ENCODE measurements around the gene TCF19. TPM values are rescaled to one million over a fixed set of nuclear protein-coding genes. Genes with fewer than 3 reads are reported as not detected.
"Not testable (repeated sequence)": the region's sequence is repeated elsewhere in the genome, so short reads cannot be mapped to it uniquely, and the experiment has no call there.

The TCF19 gene
- total RNA-seq, 2 experiments from 2014 or later, result 86.3 to 86.7 TPM

- H3K36me3 Mint-ChIP-seq (ENCODE audit: low read depth), result no peaks in the 10 kb centered on the region
- H3K4me1 Mint-ChIP-seq, result peaks cover 32% of the 10 kb centered on the region
- peak overlapping the region; percentile 84 for H3K4me3 Mint-ChIP-seq
- peak overlapping the region; percentile 90 for H3K27ac Mint-ChIP-seq
- H3K9me3 Mint-ChIP-seq, result no peaks in the 10 kb centered on the region
- ChIA-PET CTCF (interaction anchor here (0.5 to 2.0 kb wide), 2 partner anchors 13 to 15 kb away, joined by 3 to 4 read pairs; no protein-coding TSS in a partner anchor), POLR2A (interaction anchor here (1.2 kb wide), 1 partner anchor 17 kb away, joined by 3 read pairs; no protein-coding TSS in a partner anchor)
- H3K27me3 Mint-ChIP-seq, result no peaks in the 10 kb centered on the region
- peak; percentile 82 for DNase-seq
These were observed 22.1 kb downstream of the TCF19 start for GRCh38 chr6:31180500-31180899.

GRCh38 chr6:31183287-31183686 lies 24.9 kb downstream of the TCF19 start:
- POLR2A ChIA-PET; H3K9me3 Mint-ChIP-seq; DNase-seq; H3K36me3 Mint-ChIP-seq (ENCODE audit: low read depth); H3K4me3 Mint-ChIP-seq; H3K27me3 Mint-ChIP-seq; H3K27ac Mint-ChIP-seq: not testable (repeated sequence)
- CTCF ChIA-PET, result interaction anchor here (2.3 kb wide), 1 partner anchor 14 kb away, joined by 10 read pairs; no protein-coding TSS in a partner anchor
- H3K4me1 Mint-ChIP-seq, result peaks cover 40% of the 10 kb centered on the region

- H3K36me3 Mint-ChIP-seq (ENCODE audit: low read depth); H3K27me3 Mint-ChIP-seq; H3K9me3 Mint-ChIP-seq; DNase-seq; H3K4me3 Mint-ChIP-seq; H3K27ac Mint-ChIP-seq; POLR2A ChIA-PET: not testable (repeated sequence)
- CTCF ChIA-PET, result interaction anchor here (2.3 kb wide), 1 partner anchor 13 kb away, joined by 10 read pairs; no protein-coding TSS in a partner anchor
- H3K4me1 Mint-ChIP-seq, result peaks cover 35% of the 10 kb centered on the region
These were observed 25.5 kb downstream of the TCF19 start for GRCh38 chr6:31183859-31184258.

- H3K27me3 Mint-ChIP-seq; DNase-seq; H3K9me3 Mint-ChIP-seq; H3K36me3 Mint-ChIP-seq (ENCODE audit: low read depth); POLR2A ChIA-PET; H3K4me3 Mint-ChIP-seq; CTCF ChIA-PET: not testable (repeated sequence)
- H3K27ac Mint-ChIP-seq, result peak overlapping the region; percentile 59
- H3K4me1 Mint-ChIP-seq, result peaks cover 21% of the 10 kb centered on the region
These were observed 27.3 kb downstream of the TCF19 start for GRCh38 chr6:31185695-31186051.

- no peak for DNase-seq
- H3K27ac Mint-ChIP-seq, result peak overlapping the region; percentile 59
- POLR2A ChIA-PET, result no interaction called here
- no peaks in the 10 kb centered on the region for H3K9me3 Mint-ChIP-seq
- no peaks in the 10 kb centered on the region for H3K27me3 Mint-ChIP-seq
- H3K4me1 Mint-ChIP-seq, result peaks cover 19% of the 10 kb centered on the region
- no peak overlapping the region for H3K4me3 Mint-ChIP-seq
- CTCF ChIA-PET, result no interaction called here
- H3K36me3 Mint-ChIP-seq (ENCODE audit: low read depth), result no peaks in the 10 kb centered on the region
These were observed 27.8 kb downstream of the TCF19 start for GRCh38 chr6:31186052-31186734.

- H3K27ac Mint-ChIP-seq, result peak overlapping the region; percentile 19
- CTCF ChIA-PET, result interaction anchor here (1.7 kb wide), 1 partner anchor 9 kb away, joined by 8 read pairs; no protein-coding TSS in a partner anchor
- no peak for DNase-seq
- no peaks in the 10 kb centered on the region for H3K9me3 Mint-ChIP-seq
- H3K27me3 Mint-ChIP-seq, result no peaks in the 10 kb centered on the region
- no peaks in the 10 kb centered on the region for H3K36me3 Mint-ChIP-seq (ENCODE audit: low read depth)
- peaks cover 19% of the 10 kb centered on the region for H3K4me1 Mint-ChIP-seq
- POLR2A ChIA-PET, result no interaction called here
- no peak overlapping the region for H3K4me3 Mint-ChIP-seq
These were observed 29.4 kb downstream of the TCF19 start for GRCh38 chr6:31187780-31188194.

GRCh38 chr6:31189223-31189622 lies 30.8 kb downstream of the TCF19 start:
- H3K4me1 Mint-ChIP-seq, result peaks cover 22% of the 10 kb centered on the region
- DNase-seq; H3K4me3 Mint-ChIP-seq; H3K36me3 Mint-ChIP-seq (ENCODE audit: low read depth); CTCF ChIA-PET; H3K27me3 Mint-ChIP-seq; POLR2A ChIA-PET; H3K27ac Mint-ChIP-seq; H3K9me3 Mint-ChIP-seq: not testable (repeated sequence)

- no peak for DNase-seq
- Mint-ChIP-seq H3K4me3 (no peak overlapping the region), H3K27ac (no peak overlapping the region), H3K27me3 (no peaks in the 10 kb centered on the region), H3K36me3 (ENCODE audit: low read depth) (peaks cover 7% of the 10 kb centered on the region), H3K9me3 (no peaks in the 10 kb centered on the region), H3K4me1 (peaks cover 27% of the 10 kb centered on the region)
- ChIA-PET CTCF (interaction anchor here (0.7 kb wide), 1 partner anchor 226 kb away, joined by 3 read pairs; no protein-coding TSS in a partner anchor), POLR2A (no interaction called here)
These were observed 32.1 kb downstream of the TCF19 start for GRCh38 chr6:31190488-31190887.

GRCh38 chr6:31192431-31193105 lies 34.2 kb downstream of the TCF19 start:
- Mint-ChIP-seq H3K36me3 (ENCODE audit: low read depth) (peaks cover 15% of the 10 kb centered on the region), H3K27ac (peak overlapping the region; percentile 36), H3K4me1 (peaks cover 27% of the 10 kb centered on the region)
- H3K27me3 Mint-ChIP-seq, H3K4me3 Mint-ChIP-seq, H3K9me3 Mint-ChIP-seq, POLR2A ChIA-PET: not testable (repeated sequence)
- CTCF ChIA-PET, result interaction anchor here (0.6 to 2.0 kb wide), 14 partner anchors 10 to 1411 kb away, joined by 3 to 11 read pairs (median 4); partner anchors contain the start of genes CCHCR1, PSORS1C2 and TCF19
- DNase-seq, result peak; percentile 70

- Mint-ChIP-seq H3K27ac (no peak overlapping the region), H3K27me3 (no peaks in the 10 kb centered on the region), H3K4me1 (peaks cover 27% of the 10 kb centered on the region), H3K36me3 (ENCODE audit: low read depth) (peaks cover 17% of the 10 kb centered on the region), H3K4me3 (no peak overlapping the region), H3K9me3 (no peaks in the 10 kb centered on the region)
- DNase-seq, result no peak
- POLR2A ChIA-PET, result no interaction called here
- CTCF ChIA-PET, result interaction anchor here (0.7 to 2.0 kb wide), 9 partner anchors 9 to 190 kb away, joined by 3 to 11 read pairs (median 4); partner anchors contain the start of genes CCHCR1, PSORS1C2 and TCF19
These were observed 34.8 kb downstream of the TCF19 start for GRCh38 chr6:31193206-31193605.

- Mint-ChIP-seq H3K4me3 (no peak overlapping the region), H3K36me3 (ENCODE audit: low read depth) (peaks cover 23% of the 10 kb centered on the region), H3K4me1 (peaks cover 33% of the 10 kb centered on the region), H3K27me3 (no peaks in the 10 kb centered on the region), H3K27ac (peak overlapping the region; percentile 75), H3K9me3 (no peaks in the 10 kb centered on the region)
- DNase-seq, result no peak
- ChIA-PET CTCF (interaction anchor here (0.5 to 5.8 kb wide), 8 partner anchors 17 to 431 kb away, joined by 3 to 73 read pairs (median 4); no protein-coding TSS in a partner anchor), POLR2A (no interaction called here)
These were observed 35.9 kb downstream of the TCF19 start for GRCh38 chr6:31194061-31194834.

- ChIA-PET POLR2A (interaction anchor here (0.7 kb wide), 1 partner anchor 341 kb away, joined by 6 read pairs; no protein-coding TSS in a partner anchor), CTCF (interaction anchor here (1.1 to 5.8 kb wide), 5 partner anchors 26 to 171 kb away, joined by 3 to 73 read pairs (median 5); no protein-coding TSS in a partner anchor)
- peaks cover 35% of the 10 kb centered on the region for H3K36me3 Mint-ChIP-seq (ENCODE audit: low read depth)
- not testable (repeated sequence) for H3K27ac Mint-ChIP-seq, H3K27me3 Mint-ChIP-seq, H3K4me3 Mint-ChIP-seq, H3K9me3 Mint-ChIP-seq, DNase-seq
- peaks cover 44% of the 10 kb centered on the region for H3K4me1 Mint-ChIP-seq
These were observed 37.1 kb downstream of the TCF19 start for GRCh38 chr6:31195308-31195979.
